Body of pancreas (tissue), 4 donors: ENCODE data around the gene RELCH. TPM values are rescaled to one million over a fixed set of nuclear protein-coding genes. Genes with fewer than 3 reads are reported as not detected.

Experiments
- ATAC-seq: fragments of 150-250 bp; one replicate; pipeline ENCODE4 v1.9.1; 2016
- DNase-seq, 4 donors: peaks; one replicate each; pipeline ENCODE4 v3.0.0-alpha.2; 2019
- H3K27ac ChIP-seq, 4 donors: fragments of 200-600 bp; sonication (generic); 1 replicate in 3 of 4; 2 replicates in 1 of 4; pipeline versions ENCODE4 v1.5.1 to v1.6.1; 2016 to 2019; ENCODE audit warnings: mild to moderate bottlenecking in 1 of 4, mixed read lengths in 1 of 4, moderate library complexity in 1 of 4
- H3K27me3 ChIP-seq, 2 donors: fragments of 200-600 bp; sonication (generic); one replicate each; pipeline ENCODE4 v1.6.0; 2016; ENCODE audit warnings: mild to moderate bottlenecking in 1 of 2
- H3K36me3 ChIP-seq, 2 donors: fragments of 200-600 bp; sonication (generic); replicated peaks in 1 of 2; 2 replicates each; pipeline ENCODE4 v1.5.1; 2016; ENCODE audit warnings: low read depth in 2 of 2; ENCODE audit not compliant: insufficient read depth in 1 of 2
- H3K4me1 ChIP-seq: fragments of 200-600 bp; sonication (generic); one replicate; pipeline ENCODE4 v1.6.0; 2016
- H3K4me3 ChIP-seq, 2 donors: fragments of 200-600 bp; sonication (generic); 1 replicate in 1 of 2; 2 replicates in 1 of 2; pipeline ENCODE4 v1.5.1; 2016 to 2019
- H3K9me3 ChIP-seq, 3 donors: fragments of 200-600 bp; sonication (generic); 1 replicate in 2 of 3; 2 replicates in 1 of 3; pipeline ENCODE4 v1.5.1; 2016
- CTCF ChIP-seq, 7 experiments: fragments of 450-650 bp in 4 of 7; fragments of 200-600 bp in 3 of 7; sonication (generic) in 3 of 7; IDR thresholded peaks; one replicate each; pipeline ENCODE4 v1.5.1; 2016 to 2019; ENCODE audit warnings: antibody characterized with exemption in 7 of 7
- POLR2A ChIP-seq, 3 donors: fragments of 450-650 bp; IDR thresholded peaks; one replicate each; pipeline ENCODE4 v1.6.1; 2016; ENCODE audit warnings: antibody characterized with exemption in 3 of 3, mild to moderate bottlenecking in 2 of 3
- WGBS, 2 donors: methylation state at CpG; one replicate each; pipeline ENCODE4 v1.1.5; 2017; 5-methylcytosine and 5-hydroxymethylcytosine counted together
- intact Hi-C: fragments of 100-400 bp; cut with DNase I; formaldehyde crosslinking; loops from one replicate; pipeline ENCODE4 v1.15.1; 2023
- total RNA-seq, 2 donors: library from RNA; depleted of rRNA; stranded (reverse); fragments of >200 nt; gene quantifications; one replicate each; pipeline ENCODE4 v1.1.0, GENCODE V29; 2016

The RELCH gene
- total RNA-seq, 2 donors from 2014 or later: 13.5 to 51.4 TPM

- Histone ChIP-seq H3K36me3 (peaks cover 0 to 1% of the 10 kb centered on the region in 2 donors), H3K9me3 (no peaks in the 10 kb centered on the region), H3K27ac (no peak overlapping the region), H3K4me1 (no peaks in the 10 kb centered on the region), H3K27me3 (no peaks in the 10 kb centered on the region), H3K4me3 (no peak overlapping the region)
- DNase-seq (no peak), ATAC-seq (no peak)
- intact Hi-C loops: no loop called here
- TF ChIP-seq POLR2A (IDR thresholded peaks at IDR 0.05) (no peak), CTCF (IDR thresholded peaks at IDR 0.05) (no peak)
- WGBS, 2 donors: 87 to 89% methylated on average over 2 of the region's 2 CpGs
Measured at GRCh38 chr18:62144338-62144737, 42.7 kb upstream of the RELCH start.

- H3K36me3 ChIP-seq: no peaks in the 10 kb centered on the region
- TF ChIP-seq CTCF (IDR thresholded peaks at IDR 0.05) (no peak), POLR2A (IDR thresholded peaks at IDR 0.05) (no peak)
- H3K27me3 ChIP-seq: no peaks in the 10 kb centered on the region
- intact Hi-C loops: no loop called here
- no peak overlapping the region for H3K4me3 ChIP-seq
- no peaks in the 10 kb centered on the region for H3K9me3 ChIP-seq
- ATAC-seq (no peak), DNase-seq (no peak)
- 90 to 92% methylated on average over 9 of the region's 9 CpGs for WGBS, 2 donors
- H3K4me1 ChIP-seq: no peaks in the 10 kb centered on the region
- H3K27ac ChIP-seq: no peak overlapping the region
Measured at GRCh38 chr18:62151068-62151771, 35.8 kb upstream of the RELCH start.

GRCh38 chr18:62152844-62153243, 34.2 kb upstream of the RELCH start:
- Histone ChIP-seq H3K27ac (no peak overlapping the region), H3K4me1 (no peaks in the 10 kb centered on the region), H3K4me3 (no peak overlapping the region), H3K36me3 (peaks cover 0 to 3% of the 10 kb centered on the region in 2 donors), H3K9me3 (no peaks in the 10 kb centered on the region), H3K27me3 (no peaks in the 10 kb centered on the region)
- ATAC-seq (no peak), DNase-seq (no peak)
- intact Hi-C loops: no loop called here
- WGBS, 2 donors: 80 to 93% methylated on average over 1 of the region's 1 CpG
- TF ChIP-seq POLR2A (IDR thresholded peaks at IDR 0.05): no peak
- TF ChIP-seq CTCF (IDR thresholded peaks at IDR 0.05): no peak

- no peak overlapping the region for H3K4me3 ChIP-seq
- H3K9me3 ChIP-seq: no peaks in the 10 kb centered on the region
- 88 to 92% methylated on average over 1 of the region's 1 CpG for WGBS, 2 donors
- DNase-seq: no peak
- TF ChIP-seq POLR2A (IDR thresholded peaks at IDR 0.05): no peak
- TF ChIP-seq CTCF (IDR thresholded peaks at IDR 0.05): no peak
- peaks cover 0 to 3% of the 10 kb centered on the region in 2 donors for H3K36me3 ChIP-seq
- no peak overlapping the region for H3K27ac ChIP-seq
- no peaks in the 10 kb centered on the region for H3K27me3 ChIP-seq
- H3K4me1 ChIP-seq: no peaks in the 10 kb centered on the region
- intact Hi-C loops: no loop called here
- no peak for ATAC-seq
Measured at GRCh38 chr18:62157843-62158242, 29.2 kb upstream of the RELCH start.

- DNase-seq (no peak), ATAC-seq (no peak)
- TF ChIP-seq POLR2A (IDR thresholded peaks at IDR 0.05) (no peak), CTCF (IDR thresholded peaks at IDR 0.05) (no peak)
- Histone ChIP-seq H3K4me3 (no peak overlapping the region), H3K27me3 (no peaks in the 10 kb centered on the region), H3K4me1 (no peaks in the 10 kb centered on the region), H3K36me3 (no peaks in the 10 kb centered on the region), H3K9me3 (no peaks in the 10 kb centered on the region), H3K27ac (no peak overlapping the region)
- WGBS, 2 donors: 91 to 93% methylated on average over 7 of the region's 7 CpGs
- intact Hi-C loops: no loop called here
Measured at GRCh38 chr18:62164310-62164709, 22.7 kb upstream of the RELCH start.
